NB4 (cell line): ENCODE measurements around the gene RMI2.
A peak's percentile ranks its signal among the peaks of the same experiment; 100 is the strongest.

Experiments used
- DNase-seq: peaks from one replicate; pipeline ENCODE4 v3.0.0; 2010; ENCODE audit warnings: low read depth
- H3K4me3 ChIP-seq: one replicate; pipeline ENCODE4 v1.5.1; 2011; ENCODE audit warnings: mild to moderate bottlenecking, low read depth, low read length, moderate library complexity
- MYC ChIP-seq: IDR thresholded peaks from 2 replicates; pipeline ENCODE4 v1.6.1; 2011; ENCODE audit warnings: low read depth, low read length
- POLR2A ChIP-seq: IDR thresholded peaks from 2 replicates; pipeline ENCODE4 v1.6.1; 2011; ENCODE audit warnings: mild to moderate bottlenecking; ENCODE audit not compliant: insufficient read length; ENCODE audit errors: extremely low read depth
- TF ChIP-seq, protein P1 (sequence below): IDR thresholded peaks from 2 replicates; pipeline ENCODE4 v1.6.1; 2011; ENCODE audit warnings: low read depth, low read length
- TF ChIP-seq, protein P2 (sequence below): IDR thresholded peaks from one replicate; pipeline ENCODE4 v1.5.1; 2012; ENCODE audit warnings: low read depth, low read length

RMI2 gene

DNA sequence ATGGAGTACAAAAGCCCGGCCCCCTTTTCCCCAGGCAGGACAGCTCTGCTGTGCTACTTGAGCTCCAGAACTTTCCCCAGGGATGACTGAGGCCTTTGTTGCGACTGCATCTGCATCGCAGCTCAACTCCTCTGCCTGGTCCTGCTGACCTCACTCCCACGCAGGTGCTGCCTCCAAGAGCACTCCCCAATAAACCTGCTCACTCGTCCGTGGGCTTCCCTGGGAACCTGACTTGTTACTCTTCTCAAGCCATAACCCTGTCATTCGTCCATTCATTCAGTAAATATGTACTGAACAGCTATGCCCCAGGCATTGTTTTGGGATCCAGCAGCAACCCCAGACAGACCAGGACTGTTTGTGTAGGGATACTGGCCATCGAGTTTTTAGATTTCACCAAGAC, 11.6 kb upstream of the RMI2 start:
- H3K4me3 ChIP-seq = no peak overlapping the region
- DNase-seq = no peak
- TF ChIP-seq POLR2A (no peak), MYC (no peak)
- TF ChIP-seq, protein P1, sequence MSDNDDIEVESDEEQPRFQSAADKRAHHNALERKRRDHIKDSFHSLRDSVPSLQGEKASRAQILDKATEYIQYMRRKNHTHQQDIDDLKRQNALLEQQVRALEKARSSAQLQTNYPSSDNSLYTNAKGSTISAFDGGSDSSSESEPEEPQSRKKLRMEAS = no peak
- TF ChIP-seq, protein P2, sequence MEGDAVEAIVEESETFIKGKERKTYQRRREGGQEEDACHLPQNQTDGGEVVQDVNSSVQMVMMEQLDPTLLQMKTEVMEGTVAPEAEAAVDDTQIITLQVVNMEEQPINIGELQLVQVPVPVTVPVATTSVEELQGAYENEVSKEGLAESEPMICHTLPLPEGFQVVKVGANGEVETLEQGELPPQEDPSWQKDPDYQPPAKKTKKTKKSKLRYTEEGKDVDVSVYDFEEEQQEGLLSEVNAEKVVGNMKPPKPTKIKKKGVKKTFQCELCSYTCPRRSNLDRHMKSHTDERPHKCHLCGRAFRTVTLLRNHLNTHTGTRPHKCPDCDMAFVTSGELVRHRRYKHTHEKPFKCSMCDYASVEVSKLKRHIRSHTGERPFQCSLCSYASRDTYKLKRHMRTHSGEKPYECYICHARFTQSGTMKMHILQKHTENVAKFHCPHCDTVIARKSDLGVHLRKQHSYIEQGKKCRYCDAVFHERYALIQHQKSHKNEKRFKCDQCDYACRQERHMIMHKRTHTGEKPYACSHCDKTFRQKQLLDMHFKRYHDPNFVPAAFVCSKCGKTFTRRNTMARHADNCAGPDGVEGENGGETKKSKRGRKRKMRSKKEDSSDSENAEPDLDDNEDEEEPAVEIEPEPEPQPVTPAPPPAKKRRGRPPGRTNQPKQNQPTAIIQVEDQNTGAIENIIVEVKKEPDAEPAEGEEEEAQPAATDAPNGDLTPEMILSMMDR = no peak

DNA sequence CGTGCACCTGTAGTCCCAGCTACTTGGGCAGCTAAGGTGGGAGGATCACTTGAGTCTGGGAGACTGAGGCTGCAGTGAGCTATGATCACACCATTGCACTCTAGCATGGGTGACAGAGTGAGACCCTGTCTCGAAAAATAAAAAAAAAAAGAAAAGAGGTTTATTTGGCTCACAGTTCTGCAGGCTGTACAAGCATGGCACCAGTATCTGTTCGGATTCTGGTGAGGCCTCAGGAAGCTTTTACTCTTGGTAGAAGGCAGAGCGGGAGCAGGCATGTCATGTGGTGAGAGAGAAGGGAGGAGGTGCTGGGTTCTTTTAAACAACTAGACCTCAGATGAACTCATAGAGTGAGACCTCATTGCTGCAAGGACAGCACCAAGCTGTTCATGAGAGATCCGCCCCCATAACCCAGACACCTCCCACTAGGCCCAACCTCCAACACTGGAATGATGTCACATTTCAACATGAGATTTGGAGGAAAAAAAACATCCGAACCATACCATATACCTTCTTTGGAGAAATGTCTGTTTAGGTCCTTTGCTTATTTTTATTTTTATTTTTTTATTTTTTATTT, 10.3 kb upstream of the RMI2 start:
- peak; percentile 38 for DNase-seq
- TF ChIP-seq MYC = no peak
- TF ChIP-seq, protein P2 = no peak
- TF ChIP-seq, protein P1 = no peak
- H3K4me3 ChIP-seq = no peak overlapping the region

DNA sequence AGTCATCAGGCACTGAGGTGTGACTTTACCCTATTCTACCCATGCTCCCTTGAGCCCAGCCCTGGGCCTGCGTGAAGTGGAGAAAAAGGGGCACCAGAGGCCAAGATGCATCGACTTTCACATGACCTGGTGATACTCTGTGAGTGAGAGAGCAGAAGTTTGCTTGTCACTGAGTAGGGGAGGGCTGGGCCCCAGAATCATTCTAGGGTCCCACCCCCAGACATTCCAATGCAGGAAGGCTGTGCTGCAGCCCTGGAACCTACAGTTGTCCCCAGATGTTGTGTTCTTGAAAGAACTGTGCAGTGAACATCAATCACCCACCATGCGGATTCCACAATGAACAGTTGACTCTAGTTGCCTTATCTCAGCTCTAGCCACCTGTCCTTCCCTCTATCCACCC, 6.2 kb upstream of the RMI2 start:
- DNase-seq = no peak
- no peak overlapping the region for H3K4me3 ChIP-seq
- TF ChIP-seq MYC = no peak
- TF ChIP-seq, protein P1 = no peak
- TF ChIP-seq POLR2A = no peak
- TF ChIP-seq, protein P2 = no peak

DNA sequence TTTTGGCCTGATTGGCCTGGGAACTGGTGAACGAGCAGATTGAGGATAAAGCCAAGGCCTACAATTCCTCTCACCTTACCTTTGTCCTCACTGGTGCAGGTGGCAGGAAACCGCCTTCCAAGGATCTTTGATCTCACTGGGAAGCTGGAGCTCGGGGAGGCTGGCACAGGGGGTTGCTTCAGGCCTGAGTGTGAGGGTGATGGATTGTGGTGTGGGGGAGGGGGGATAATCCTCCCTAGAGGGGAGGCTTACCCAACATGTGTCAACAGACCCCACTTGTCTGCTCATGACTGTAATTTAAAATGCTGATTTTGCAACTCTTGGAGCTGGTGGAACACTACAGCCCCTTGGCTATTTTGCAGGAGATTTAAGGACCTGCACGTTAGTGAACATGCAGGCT, 4.5 kb upstream of the RMI2 start:
- no peak overlapping the region for H3K4me3 ChIP-seq
- DNase-seq = peak; percentile 58
- TF ChIP-seq MYC (no peak), POLR2A (no peak)
- TF ChIP-seq, protein P1 = no peak
- TF ChIP-seq, protein P2 = no peak

DNA sequence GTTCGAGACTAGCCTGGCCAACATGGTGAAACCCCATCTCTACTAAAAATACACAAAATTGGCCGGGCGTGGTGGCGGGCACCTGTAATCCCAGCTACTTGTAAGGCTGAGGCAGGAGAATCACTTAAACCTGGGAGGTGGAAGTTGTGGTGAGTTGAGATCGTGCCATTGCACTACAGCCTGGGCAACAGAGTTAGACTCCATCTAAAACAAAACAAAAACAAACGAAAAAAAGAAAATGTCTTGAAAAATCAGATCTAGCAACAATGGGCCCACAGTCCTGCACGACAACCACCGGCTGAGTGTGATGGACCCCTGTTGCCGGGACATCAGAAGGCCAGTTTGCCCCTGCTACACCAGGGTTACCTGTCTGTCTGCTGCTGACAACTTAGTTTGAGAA, 3.9 kb upstream of the RMI2 start:
- no peak overlapping the region for H3K4me3 ChIP-seq
- TF ChIP-seq MYC (no peak), POLR2A (no peak)
- no peak for DNase-seq

DNA sequence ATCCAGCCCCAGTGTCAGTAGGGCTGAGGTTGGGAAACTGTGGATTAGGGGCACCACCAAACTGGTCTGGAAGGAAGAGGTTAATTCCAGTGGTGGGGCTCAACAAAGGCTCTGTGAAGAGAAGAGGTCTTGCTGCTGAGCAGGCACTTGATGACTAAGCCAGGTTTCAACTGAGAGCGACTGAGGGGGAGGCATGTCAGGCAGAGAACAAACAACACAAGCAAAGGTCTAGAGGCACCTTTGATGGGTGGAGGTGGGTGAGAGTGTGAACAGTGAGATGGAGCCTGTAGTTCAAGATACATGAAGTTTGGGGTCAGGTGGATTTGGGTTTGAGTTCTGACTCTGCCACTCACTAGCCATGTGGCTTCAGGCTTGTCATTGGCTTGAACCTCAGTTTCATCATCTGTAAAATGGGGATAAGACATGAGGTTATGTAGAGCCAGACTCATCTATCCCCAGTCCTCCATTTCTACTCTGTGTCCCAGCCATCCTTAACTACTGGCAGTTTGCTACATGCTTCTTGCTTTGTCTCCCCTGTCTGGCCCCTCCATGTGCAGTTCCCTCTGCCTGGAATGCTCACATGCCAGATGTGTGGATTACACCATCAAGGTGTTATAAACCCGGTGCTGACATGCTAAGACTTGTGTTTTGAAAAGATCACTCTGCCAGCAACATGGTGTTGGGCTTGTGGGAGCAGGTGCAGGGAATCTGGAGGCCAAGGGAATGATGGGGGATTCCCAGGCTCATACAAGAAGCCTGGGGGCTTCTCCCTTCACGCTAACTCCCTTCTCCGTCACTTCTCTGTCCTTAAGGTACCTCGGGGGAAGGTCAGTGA, 3.0 kb upstream of the RMI2 start:
- no peak for DNase-seq
- no peak overlapping the region for H3K4me3 ChIP-seq
- TF ChIP-seq, protein P1 = no peak
- TF ChIP-seq MYC = no peak
- TF ChIP-seq, protein P2 = no peak
- no peak for TF ChIP-seq POLR2A
